ENCODE measurements around the gene SLC24A3.

Gene SLC24A3

DNA sequence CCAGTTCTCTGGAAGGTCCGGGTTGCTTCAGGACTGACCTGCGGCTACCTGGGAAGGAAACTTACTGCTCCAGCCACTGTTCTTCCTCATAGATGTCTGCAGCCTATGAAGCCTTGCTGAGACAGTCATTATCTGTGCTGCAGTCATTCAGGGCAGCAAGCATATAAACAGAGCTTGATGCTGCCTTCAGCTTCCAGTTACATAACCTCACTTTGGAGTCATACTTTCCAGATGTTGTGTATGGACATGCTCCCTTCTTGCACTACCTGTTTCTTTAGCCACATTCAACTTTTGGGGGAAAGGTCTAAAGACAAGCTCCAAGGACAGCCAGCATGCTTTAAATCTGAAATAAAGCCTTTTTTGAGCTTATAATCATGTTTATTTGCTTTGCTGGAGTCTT lies 98.1 kb downstream of the SLC24A3 start:
- no peak for DNase-seq

DNA sequence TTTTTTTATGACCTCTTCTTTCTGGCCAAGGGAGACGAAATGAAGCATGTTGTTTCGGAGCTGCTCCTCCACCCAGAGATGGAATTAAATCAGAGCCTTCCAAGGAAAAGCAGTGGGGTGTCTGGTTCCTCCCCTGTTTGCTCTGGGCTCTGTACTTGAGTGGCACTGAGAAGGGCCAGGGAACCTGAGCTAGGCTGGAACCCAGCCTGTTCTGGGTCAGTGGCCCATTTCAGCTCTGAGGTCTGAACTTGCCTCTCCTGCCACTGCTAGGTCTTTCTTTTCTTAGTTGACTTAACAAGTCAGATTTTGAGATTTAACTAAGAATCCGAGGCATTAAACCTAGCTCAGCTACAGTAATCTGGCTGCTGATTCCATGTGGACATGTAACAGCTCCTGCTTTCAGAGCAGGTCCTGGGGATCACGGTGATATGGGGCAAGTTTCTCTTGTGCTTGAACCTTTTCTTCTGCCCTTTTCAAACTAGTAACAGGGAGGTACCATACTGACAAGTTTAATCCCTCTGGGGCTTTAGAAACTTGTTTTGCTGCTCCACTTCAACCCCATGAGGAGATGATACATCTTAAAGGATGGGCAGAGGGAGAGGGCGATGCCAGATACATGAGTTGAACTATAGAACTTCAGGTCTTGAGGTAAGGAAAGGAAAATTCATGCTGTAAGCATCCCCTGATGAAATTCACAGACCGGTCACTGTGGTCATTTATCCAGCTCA lies 101.1 kb downstream of the SLC24A3 start:
- no peak for DNase-seq

DNA sequence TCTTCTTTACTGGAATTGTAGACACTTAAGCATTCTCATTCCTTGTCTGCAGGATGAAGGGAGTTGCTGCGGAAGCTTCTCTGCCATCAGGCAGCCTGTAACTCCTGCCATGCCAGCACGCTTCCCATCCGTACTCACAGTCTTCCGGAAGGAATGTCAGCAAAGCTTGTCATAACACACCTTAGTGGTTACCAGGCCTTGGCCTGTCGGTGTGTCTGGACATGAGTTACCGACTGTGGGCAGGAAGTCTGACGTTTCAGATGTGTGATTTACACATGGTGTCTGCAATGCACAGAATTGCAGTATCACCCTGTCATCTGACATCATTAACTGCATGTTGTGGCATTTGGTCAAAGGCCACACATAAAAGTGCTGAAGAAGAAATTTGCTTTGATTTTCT lies 102.2 kb downstream of the SLC24A3 start:
- no peak for DNase-seq

DNA sequence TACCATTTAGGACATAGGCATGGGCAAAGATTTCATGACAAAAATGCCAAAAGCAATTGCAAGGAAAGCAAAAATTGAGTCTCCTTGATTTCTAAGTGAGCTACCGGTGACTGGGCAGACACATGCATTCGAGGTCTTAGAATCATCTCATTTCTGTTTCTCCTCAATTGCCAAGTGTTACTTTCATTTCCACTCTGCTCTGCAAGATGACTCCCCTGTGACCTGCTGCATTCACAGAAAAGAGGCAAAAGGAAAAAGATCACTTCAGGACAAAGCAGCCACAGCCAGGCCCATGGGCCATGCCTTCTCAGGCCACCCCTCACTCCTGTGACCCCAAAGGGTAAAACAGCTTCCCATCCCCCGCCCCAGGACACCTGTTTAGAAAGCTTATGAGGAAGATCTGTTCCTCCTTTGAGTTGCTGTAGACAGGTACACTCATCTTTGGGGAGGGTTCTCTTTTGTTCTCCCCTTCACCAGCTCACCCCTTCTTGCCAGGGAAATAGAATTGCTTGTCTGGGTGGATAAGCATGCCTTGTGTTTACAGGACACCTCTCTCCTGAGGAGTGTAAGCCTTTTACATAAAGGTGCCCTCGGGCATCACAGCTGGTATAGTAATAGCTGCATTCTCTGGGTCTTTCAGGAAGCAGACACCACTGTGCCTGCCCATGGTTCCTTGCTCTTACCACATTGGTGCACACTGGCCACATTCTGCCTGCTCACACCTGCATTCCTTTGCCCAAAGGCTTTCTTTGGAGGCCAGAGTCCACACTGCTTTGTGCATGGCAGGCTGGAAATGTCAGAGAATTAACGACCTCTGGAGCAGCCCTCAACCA lies 105.0 kb downstream of the SLC24A3 start:
- no peak for DNase-seq

DNA sequence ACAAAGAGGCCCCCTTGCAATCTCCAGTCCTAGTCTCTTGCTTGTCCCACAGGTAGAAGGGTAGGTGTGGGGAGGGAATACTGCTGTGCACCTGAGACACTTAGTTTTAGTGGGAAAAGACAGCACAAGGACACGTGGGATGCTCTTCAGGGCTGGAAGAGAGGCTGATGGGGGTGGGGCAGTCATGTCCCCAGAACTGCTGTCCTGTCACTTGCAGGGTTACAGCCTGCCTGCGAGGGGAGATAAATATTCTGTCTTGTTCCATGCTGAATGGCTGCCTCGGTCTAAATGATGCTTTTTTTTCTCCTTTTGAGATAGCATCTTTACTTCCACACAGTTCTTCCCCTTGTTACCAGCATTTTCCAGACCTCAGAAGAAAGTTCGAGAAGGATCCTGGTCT lies 106.2 kb downstream of the SLC24A3 start:
- DNase-seq = no peak

DNA sequence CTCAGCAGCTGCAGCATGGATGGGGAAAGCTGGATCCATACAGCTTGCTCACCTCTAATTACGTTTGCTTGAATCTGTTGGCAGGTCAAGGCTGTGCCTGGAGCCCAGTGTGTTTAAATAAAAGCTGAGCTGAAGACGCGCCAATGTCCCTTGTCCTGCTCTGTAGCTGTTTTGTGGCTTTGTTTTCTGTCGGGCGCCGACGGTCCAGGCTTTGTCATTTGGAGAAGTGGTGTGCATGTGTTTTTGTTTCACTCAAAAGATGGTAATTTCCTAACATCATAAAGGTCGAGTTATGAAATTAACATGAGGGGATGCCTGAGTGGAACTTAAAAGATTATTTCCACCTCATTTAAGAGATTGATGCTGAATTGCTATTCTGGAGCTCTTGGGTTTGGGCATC lies 107.6 kb downstream of the SLC24A3 start:
- DNase-seq = no peak

DNA sequence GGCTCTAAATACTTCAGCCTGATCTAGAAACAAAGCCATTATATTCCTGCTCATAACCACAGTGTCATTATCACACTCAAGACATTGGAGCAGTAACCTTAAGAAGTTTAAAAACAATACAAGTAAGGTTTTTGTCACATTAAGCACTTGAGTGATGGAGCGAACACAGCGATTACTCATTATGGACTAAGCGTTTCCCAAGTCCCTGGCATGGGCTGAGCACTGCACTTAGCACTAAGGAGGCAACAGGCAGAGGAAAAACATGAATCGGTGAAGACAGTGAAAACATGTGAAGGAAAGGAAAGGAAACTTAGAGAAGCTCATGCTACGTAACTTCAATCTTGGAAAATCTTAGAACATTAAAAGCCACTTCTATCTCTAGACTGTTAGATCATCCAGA lies 108.7 kb downstream of the SLC24A3 start:
- no peak for DNase-seq

DNA sequence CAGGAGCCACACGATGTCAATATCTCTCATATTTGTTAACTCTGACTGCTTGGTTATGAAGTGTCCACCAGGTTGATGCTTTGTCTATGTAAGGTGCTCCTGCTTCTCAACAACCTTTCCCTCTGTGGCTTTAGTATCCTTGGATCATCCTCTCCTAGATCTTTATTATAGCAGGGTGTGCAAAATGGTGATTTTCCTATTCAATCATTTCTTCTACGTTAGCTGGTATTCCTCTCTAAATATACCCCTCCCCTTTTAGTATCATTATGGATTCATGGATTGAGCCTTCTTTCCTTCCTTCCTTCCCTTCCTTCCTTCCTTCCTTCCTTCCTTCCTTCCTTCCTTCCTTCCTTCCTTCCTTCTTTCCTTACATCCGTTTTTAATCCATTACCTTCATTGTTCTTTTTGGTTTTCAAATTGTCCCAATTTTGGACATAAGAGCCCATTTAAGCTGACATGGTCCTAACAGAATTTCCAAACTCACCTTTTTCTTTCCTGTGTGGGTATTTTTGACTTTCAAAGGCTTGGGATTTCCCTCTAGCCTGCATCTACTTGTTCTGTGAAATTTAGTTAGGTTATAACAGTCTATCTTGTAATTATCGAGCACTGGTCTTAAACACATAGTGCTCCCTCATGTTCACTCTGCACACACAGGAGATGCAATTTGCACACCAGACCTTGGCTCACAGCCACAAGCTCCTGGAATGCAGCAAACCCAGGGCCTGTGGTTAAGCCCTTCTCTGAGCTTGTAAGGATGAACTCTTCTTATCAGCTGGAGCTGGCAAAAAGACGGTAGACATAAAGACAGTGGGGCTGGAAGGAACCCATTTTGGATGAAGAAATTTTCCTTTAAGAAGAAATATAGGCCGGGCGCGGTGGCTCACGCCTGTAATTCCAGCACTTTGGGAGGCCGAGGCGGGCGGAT lies 109.9 kb downstream of the SLC24A3 start:
- DNase-seq = no peak

DNA sequence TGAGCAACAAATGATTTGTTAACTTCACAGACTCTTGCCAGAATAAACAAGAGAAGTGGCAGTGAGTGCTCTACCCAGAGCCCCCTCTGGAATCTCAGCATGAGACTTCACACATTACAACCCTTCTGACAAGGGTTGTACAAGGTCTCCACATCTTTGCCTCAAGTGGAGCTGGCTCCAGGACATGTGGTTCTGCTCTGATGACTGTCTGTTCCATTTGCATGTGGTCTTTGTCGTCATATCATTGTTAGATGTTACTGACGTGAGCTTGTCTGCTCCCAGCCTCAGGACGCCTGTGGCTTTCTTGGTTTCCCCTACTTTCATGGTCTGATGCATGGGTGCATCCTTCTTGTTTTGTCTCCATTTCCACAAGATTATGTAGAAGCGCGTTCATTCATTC lies 115.0 kb downstream of the SLC24A3 start:
- DNase-seq = no peak

DNA sequence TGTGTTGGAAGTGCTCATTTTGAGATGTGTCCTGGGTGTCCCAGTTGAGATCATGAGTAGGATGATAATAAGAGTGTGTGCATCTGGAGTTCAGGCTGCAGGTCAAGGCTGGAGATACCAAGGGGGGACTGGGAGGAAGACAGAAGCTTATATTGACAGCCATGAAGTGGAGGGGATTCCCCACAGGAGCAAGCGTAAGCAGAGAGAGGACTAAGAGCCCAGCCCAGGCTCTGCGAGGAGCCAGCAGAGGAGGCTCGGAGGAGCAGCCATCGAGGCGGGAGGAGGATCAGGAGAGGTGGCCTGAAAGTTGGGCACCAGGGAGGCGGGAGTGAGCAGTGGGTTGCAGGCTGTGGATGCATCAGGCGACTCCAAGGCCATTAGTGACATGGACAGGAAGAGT lies 116.2 kb downstream of the SLC24A3 start:
- DNase-seq = no peak

DNA sequence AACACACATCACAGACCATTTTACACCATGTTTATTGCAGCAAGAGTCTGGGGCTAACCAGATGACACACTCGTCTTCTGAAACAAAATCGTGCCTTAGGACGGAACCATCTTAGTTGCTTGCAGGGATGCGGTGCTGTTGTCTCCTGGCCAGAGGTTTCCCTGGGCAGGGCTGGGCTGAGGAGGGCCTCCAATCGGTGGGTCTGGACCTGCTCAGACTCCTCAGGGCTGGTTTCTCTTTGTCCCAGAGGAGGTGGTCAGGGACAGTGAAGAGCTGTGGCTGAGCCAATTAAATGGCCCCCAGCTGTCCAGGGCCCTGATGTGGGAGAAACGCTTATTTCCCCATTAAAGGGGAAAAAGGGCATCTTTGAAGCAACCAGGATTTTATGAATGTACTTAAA lies 117.6 kb downstream of the SLC24A3 start:
- DNase-seq = no peak

DNA sequence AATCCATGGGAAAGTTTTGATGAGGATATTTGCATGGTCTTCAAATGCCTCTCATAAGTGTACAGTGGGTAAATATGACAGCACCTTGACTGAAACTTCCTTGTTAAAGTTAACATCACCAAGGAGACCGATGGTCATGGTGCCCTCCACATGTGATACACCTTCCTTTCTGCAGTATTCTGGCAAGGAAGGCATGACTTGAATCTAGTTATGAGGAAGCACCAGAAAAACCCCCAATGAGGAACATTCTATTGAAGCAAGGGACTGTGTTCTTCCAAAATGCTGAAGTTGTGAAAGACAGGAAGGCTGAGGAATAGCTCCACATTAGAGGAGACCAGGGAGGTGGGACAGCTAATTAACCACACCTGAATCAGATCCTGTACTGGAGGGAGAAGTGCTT lies 118.3 kb downstream of the SLC24A3 start:
- no peak for DNase-seq

DNA sequence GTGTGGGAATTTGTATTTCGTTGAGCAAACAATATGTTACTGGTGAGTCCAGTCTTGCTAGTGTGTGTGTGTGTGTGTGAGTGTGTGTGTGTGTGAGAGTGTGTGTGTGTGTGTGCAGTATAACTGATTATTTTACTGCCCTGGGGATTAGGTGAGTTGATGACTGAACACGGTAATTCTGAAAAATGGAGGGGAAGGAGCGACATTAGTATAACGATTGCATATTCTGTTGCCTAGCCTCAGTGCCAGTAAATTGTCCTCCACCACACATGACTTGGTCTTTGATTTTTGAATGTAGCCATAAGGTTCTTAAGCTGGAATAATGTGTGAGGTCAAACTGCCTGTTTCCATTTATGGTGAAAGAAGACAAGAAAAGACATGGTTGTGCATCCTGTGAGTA lies 121.1 kb downstream of the SLC24A3 start:
- no peak for DNase-seq

DNA sequence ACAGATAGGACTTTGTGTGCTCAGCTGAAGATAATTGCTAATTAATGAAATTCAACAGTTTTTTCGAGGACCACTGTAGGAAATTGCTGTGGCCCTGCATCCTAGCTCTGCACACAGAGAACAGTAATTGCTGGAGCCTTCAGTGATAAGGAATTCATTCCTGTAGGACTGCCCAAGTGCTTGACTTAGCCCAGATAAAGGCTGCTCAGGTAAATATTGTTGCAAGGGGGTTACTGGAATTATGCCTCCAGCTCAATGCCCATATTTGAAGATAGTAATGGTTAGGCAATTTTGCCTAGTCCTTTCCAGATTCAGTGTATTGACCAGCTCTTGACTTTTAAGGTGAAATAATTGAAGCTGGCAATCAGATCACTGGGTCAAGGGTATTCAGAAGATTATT lies 122.9 kb downstream of the SLC24A3 start:
- no peak for DNase-seq

DNA sequence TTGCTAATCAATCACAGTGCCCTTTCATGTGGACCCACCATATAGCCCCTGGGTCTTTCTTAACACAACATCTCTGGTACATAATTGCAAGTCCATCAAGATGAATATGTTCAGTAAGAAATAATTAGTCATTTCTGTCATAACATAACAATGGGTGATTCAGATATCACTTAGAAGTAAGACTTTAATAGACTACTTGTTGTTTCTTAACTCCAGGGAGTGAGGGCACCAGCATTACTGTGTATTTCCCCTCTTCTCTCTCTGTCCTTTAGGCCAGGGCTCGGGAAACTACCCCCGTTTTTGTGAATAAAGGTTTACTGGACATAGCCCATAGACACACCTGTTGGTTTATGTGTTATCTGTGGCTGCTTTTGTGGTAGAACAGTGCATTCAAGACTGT lies 123.5 kb downstream of the SLC24A3 start:
- DNase-seq = no peak

DNA sequence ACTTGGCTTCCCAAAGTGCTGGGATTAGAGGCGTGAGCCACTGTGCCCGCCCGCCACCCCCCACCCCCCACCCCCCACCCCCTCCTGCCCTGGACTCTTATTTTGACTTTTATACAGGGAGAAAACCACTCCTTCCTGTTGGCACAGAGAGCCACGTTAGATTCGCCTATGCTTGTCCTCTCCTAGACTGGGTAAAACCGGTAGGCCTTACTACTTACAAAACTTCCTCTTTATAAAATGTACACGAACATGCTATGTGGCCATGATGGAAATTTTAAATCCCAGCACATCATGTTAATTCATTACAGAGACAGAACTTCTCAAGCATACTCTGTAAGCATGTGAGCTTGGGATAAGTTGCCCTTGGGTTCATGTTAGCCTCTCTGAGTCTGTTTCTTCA lies 124.2 kb downstream of the SLC24A3 start:
- no peak for DNase-seq

DNA sequence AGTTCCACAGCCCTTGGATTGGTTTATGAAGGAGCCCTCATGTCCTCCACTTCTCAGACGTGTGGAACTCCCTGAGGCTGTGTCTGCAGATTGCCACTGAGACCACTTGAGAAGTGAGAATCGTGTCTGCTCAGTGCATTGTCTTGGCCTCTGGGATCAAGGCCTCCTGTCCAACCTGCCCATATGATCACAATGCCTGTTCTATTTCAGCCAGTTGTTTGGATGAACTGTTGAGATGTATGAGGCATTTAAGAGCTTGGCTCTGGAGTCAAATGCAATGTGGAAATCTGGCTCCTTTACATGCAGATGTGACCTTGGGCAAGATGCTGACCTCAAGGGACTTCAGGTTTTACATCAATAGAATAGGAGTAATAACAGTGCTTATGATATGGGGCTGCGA lies 125.9 kb downstream of the SLC24A3 start:
- no peak for DNase-seq

DNA sequence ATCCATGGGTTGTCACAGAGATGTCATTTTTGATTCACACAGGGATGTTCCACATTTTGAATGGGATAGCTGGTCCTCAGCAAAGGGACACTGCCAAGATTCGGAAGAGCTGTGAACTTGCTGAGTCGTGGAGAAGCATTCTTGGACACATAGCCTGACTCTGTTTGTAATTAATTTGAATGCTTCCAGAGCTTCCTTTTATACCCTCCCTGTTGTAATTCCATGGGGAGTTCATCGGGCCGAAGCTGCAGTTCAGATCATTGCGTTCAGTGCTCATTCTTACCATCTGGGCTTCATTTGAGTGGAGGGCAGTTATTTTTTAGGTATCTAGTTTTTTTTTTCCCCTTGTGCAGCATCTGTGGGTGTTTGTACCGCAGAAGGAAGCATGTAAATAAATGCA lies 126.5 kb downstream of the SLC24A3 start:
- no peak for DNase-seq

DNA sequence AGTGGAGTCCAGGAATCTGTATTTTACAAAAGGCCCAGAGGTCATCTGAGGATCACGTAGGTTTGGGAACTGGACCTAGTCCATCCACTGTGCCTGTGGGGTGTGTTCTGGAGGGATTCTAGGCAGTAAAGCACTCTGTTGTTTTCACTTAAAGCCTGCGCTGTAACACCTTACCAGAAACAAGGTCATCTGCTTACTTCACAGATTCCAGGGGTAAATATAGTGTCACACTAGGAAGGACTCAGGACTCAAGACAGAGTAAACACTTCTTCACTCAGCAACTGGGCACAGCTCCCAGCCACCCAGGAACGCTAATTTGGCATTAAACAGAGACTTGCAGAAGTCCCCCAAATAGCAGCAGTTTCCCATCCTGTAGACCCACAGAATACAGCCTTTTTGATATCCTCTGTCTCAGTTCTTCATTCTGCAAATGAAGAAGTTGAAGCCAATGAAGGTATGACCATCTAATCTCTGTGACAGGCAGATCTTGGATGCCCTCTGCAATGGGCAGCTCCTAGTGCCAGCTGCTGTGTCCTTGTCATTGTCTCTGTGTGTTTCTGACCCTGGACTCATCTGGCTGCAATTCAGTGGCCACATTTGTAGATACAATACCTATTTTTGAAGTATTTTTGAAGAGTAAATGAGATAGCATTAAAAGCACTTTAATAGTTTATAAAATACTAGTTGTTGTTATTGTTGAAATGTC lies 129.1 kb downstream of the SLC24A3 start:
- no peak for DNase-seq

DNA sequence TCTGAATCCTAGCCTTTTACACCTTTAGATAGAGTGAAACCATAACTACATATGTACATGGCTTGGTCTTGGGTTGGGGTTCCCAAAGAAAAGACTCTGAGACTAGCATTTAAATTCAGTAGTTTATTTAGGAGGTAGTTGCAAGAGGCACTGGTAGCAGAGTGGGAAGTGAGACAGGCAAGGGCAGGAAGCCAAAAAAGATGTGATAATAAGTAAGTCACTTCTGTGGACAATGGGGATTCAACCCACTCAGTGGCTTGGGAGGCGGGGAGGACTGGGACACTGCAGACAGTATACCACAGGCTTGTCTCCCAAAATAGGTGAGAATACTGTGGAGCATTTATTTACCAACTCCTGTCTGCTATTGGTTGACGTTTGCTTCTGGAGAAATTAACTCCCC lies 131.9 kb downstream of the SLC24A3 start:
- DNase-seq = no peak

DNA sequence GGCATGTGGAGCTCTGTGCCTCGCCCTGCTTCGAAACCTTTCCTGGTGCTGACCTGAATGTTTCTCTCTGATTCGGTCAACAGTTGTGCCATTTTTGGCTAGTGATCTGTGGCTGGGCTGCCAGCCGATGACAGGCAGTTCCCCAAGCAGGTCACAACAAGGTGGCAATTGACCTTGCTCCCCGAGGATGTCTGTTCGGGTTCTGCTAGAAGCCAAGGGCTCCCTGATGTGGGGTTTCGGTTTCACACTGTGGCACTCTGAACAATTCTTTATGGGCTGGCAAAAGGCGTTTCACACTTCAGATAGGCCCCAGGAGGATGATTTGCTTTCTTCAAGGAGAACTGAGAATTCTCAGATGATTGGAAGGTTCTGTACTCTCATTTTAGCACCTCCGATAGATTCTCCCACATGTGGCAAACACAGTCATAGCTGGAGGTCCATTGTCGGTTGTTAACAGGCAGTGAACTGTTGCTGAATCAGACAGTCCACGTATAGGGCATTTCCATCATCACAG lies 135.6 kb downstream of the SLC24A3 start:
- DNase-seq = no peak

DNA sequence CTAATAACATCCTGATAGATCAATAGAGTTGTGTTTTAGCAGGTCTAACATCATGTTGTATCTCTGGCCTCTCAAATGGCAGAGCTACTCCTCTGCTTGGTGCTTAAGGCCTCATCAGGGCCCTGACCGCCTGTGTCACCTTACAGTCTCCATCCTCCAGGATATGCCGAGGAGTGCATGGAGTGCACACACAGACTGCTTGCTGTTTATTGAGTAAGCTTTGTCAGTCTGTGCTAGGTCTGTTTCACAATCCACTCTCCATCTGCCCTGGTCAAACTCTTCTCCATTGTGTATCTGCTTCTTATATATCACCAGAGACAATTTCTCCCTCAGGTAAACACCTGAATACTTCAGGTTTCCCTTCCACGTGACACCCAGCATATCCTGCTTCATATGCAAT lies 136.1 kb downstream of the SLC24A3 start:
- DNase-seq = no peak

DNA sequence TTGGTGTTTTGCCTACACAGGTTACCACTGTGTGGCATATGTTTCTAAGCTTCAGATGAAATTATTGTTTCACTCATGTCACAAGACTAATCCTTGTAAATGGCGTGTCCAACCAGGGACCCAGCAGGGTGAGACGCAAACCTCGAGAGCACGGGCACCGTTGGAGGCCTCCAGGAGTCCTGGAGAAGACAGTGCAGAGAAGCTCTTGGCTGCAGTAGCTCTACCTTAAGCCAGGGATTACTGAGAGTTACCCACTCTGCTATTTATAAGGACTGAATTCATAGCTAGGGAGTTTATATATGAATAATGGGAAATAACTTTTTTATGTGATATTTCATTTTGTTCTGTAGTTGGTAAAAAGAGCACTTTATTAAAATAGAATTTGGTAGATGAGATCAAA lies 137.4 kb downstream of the SLC24A3 start:
- no peak for DNase-seq
